ENCODE data around the gene ARHGEF10L.

DNA sequence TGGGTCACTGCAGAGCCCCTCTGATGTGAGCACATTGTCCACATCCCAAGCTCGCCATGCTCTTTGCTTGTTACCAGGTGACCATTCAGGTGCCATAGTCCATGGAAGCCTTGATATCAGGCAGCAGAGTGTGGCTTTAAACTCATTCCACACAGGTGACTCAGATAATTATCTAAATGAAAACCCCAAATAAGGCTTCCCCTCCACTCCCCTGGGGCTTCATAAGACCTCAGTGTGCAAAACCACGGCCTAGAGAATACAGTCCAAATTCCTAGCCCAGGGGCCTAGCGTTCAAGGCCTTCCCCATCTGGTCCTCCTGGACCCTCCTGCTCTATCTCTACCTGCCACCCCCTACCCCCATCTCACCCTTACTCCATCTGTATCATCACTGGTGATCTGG lies 97.1 kb downstream of the ARHGEF10L start:
- TF ChIP-seq, protein P1, sequence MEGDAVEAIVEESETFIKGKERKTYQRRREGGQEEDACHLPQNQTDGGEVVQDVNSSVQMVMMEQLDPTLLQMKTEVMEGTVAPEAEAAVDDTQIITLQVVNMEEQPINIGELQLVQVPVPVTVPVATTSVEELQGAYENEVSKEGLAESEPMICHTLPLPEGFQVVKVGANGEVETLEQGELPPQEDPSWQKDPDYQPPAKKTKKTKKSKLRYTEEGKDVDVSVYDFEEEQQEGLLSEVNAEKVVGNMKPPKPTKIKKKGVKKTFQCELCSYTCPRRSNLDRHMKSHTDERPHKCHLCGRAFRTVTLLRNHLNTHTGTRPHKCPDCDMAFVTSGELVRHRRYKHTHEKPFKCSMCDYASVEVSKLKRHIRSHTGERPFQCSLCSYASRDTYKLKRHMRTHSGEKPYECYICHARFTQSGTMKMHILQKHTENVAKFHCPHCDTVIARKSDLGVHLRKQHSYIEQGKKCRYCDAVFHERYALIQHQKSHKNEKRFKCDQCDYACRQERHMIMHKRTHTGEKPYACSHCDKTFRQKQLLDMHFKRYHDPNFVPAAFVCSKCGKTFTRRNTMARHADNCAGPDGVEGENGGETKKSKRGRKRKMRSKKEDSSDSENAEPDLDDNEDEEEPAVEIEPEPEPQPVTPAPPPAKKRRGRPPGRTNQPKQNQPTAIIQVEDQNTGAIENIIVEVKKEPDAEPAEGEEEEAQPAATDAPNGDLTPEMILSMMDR (conservative IDR thresholded peaks at IDR 0.05; ENCODE audit: low read depth, low read length): no peak
- TF ChIP-seq EZH2 (IDR thresholded peaks at IDR 0.05; ENCODE audit: borderline replicate concordance, low read depth, low read length, poor library complexity, severe bottlenecking): no peak
